ENCODE data around the gene CHIC2.

The CHIC2 gene

DNA sequence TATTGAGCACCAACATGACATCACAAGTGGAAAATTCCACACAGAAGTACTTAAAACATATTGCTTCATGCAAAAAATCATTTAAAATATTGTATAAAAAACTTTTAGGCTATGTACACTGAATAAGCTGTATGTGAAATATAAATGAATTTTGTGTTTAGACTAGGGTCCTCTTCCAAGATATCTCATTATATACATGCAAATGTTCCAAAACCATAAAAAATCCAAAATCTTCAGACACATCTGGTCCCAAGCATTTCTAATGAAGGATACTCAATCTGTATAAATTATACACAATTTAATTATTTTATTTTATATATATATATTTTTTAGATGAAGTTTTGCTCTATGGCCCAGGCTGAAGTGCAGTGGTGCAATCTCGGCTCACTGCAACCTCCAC is 25.5 kb upstream of the CHIC2 start:
- H3K27ac ChIP-seq (replicated peaks): no peak overlapping the region
- H3K27me3 ChIP-seq (ENCODE audit: insufficient read depth, poor library complexity, severe bottlenecking): peaks cover 30% of the 10 kb centered on the region
- H3K4me3 ChIP-seq (replicated peaks; ENCODE audit: insufficient read depth, low read length): no peak overlapping the region
- no peak for TF ChIP-seq SPI1 (IDR thresholded peaks at IDR 0.05; ENCODE audit: borderline replicate concordance, low read depth)
- TF ChIP-seq, protein P1, sequence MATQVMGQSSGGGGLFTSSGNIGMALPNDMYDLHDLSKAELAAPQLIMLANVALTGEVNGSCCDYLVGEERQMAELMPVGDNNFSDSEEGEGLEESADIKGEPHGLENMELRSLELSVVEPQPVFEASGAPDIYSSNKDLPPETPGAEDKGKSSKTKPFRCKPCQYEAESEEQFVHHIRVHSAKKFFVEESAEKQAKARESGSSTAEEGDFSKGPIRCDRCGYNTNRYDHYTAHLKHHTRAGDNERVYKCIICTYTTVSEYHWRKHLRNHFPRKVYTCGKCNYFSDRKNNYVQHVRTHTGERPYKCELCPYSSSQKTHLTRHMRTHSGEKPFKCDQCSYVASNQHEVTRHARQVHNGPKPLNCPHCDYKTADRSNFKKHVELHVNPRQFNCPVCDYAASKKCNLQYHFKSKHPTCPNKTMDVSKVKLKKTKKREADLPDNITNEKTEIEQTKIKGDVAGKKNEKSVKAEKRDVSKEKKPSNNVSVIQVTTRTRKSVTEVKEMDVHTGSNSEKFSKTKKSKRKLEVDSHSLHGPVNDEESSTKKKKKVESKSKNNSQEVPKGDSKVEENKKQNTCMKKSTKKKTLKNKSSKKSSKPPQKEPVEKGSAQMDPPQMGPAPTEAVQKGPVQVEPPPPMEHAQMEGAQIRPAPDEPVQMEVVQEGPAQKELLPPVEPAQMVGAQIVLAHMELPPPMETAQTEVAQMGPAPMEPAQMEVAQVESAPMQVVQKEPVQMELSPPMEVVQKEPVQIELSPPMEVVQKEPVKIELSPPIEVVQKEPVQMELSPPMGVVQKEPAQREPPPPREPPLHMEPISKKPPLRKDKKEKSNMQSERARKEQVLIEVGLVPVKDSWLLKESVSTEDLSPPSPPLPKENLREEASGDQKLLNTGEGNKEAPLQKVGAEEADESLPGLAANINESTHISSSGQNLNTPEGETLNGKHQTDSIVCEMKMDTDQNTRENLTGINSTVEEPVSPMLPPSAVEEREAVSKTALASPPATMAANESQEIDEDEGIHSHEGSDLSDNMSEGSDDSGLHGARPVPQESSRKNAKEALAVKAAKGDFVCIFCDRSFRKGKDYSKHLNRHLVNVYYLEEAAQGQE (IDR thresholded peaks at IDR 0.05; ENCODE audit: insufficient replicate concordance, low read depth): no peak
- TF ChIP-seq GABPA (IDR thresholded peaks at IDR 0.05; ENCODE audit: low read depth): no peak
- TF ChIP-seq, protein P2, sequence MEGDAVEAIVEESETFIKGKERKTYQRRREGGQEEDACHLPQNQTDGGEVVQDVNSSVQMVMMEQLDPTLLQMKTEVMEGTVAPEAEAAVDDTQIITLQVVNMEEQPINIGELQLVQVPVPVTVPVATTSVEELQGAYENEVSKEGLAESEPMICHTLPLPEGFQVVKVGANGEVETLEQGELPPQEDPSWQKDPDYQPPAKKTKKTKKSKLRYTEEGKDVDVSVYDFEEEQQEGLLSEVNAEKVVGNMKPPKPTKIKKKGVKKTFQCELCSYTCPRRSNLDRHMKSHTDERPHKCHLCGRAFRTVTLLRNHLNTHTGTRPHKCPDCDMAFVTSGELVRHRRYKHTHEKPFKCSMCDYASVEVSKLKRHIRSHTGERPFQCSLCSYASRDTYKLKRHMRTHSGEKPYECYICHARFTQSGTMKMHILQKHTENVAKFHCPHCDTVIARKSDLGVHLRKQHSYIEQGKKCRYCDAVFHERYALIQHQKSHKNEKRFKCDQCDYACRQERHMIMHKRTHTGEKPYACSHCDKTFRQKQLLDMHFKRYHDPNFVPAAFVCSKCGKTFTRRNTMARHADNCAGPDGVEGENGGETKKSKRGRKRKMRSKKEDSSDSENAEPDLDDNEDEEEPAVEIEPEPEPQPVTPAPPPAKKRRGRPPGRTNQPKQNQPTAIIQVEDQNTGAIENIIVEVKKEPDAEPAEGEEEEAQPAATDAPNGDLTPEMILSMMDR (IDR thresholded peaks at IDR 0.05; ENCODE audit: insufficient read depth, low read length): no peak
- TF ChIP-seq POLR2AphosphoS5 (IDR thresholded peaks at IDR 0.05; ENCODE audit: low read depth): no peak
- DNase-seq (ENCODE audit: low read depth in 1 of 2, low spot score in 1 of 2): no peak

DNA sequence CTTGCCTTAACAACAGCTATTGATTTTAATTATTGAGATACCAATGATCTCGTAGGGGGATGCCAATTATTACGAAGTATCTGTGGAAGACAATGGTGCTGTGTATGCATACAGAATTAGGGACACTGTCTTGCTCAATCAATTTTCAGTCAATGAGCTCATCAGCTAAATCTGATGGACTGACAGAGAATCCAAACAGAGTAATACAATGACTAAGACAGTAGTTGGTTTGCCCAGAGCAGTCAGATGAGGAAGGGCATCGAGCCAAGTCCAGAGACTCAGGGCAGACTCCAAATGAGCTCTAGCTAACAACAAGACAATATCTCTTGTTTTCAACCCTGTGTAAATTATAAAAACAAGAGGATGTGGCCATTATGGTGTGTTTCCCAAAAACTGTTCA is 20.9 kb upstream of the CHIC2 start:
- H3K27ac ChIP-seq (replicated peaks): no peak overlapping the region
- no peak for DNase-seq (ENCODE audit: low read depth in 1 of 2, low spot score in 1 of 2)

DNA sequence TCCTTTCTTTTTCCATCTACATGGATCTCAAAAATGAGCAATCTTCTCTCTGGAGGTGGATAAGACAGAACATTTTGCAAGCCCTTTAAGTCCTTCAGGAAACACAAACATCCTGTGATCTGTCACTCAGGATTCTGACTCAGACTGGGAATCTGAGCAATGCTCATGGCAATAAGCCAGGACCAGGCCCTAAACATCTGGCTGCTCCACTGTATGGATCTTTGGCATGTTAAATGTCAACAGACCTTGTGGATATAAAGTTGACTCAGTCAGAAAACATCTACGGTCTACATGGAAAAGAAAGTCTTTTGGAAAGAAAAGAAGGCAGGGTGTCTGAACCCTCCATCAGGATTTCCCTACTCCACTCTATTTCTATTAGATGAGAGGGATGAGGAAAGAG is 17.8 kb upstream of the CHIC2 start:
- Histone ChIP-seq H3K27ac (replicated peaks) (no peak overlapping the region), H3K27me3 (ENCODE audit: insufficient read depth, poor library complexity, severe bottlenecking) (peaks cover 3% of the 10 kb centered on the region), H3K4me3 (replicated peaks; ENCODE audit: insufficient read depth, low read length) (no peak overlapping the region)
- no peak for DNase-seq (ENCODE audit: low read depth in 1 of 2, low spot score in 1 of 2)
- TF ChIP-seq SPI1 (IDR thresholded peaks at IDR 0.05; ENCODE audit: borderline replicate concordance, low read depth) (no peak), POLR2AphosphoS5 (IDR thresholded peaks at IDR 0.05; ENCODE audit: low read depth) (no peak), GABPA (IDR thresholded peaks at IDR 0.05; ENCODE audit: low read depth) (no peak)
- TF ChIP-seq, protein P2 (IDR thresholded peaks at IDR 0.05; ENCODE audit: insufficient read depth, low read length): no peak
- TF ChIP-seq, protein P1 (IDR thresholded peaks at IDR 0.05; ENCODE audit: insufficient replicate concordance, low read depth): no peak

More for the DNA sequence above, 20.9 kb upstream of the CHIC2 start:
- Histone ChIP-seq H3K27me3 (ENCODE audit: insufficient read depth, poor library complexity, severe bottlenecking) (peaks cover 9% of the 10 kb centered on the region), H3K4me3 (replicated peaks; ENCODE audit: insufficient read depth, low read length) (no peak overlapping the region)
- no peak for TF ChIP-seq SPI1 (IDR thresholded peaks at IDR 0.05; ENCODE audit: borderline replicate concordance, low read depth)
- TF ChIP-seq, protein P2 (IDR thresholded peaks at IDR 0.05; ENCODE audit: insufficient read depth, low read length): no peak
- no peak for TF ChIP-seq POLR2AphosphoS5 (IDR thresholded peaks at IDR 0.05; ENCODE audit: low read depth)
- TF ChIP-seq, protein P1 (IDR thresholded peaks at IDR 0.05; ENCODE audit: insufficient replicate concordance, low read depth): no peak
- no peak for TF ChIP-seq GABPA (IDR thresholded peaks at IDR 0.05; ENCODE audit: low read depth)
